GM18861 (cell line): ENCODE measurements around the gene RBKS.

Experiments
- ATAC-seq: cut with Tn5 transposase; IDR thresholded peaks from one replicate; pipeline ENCODE4 v1.9.1; 2021; ENCODE audit not compliant: unreplicated experiment

The RBKS gene

GRCh38 chr2:27803046-27803445 is 87.1 kb downstream of the RBKS start:
- no peak for ATAC-seq

DNA sequence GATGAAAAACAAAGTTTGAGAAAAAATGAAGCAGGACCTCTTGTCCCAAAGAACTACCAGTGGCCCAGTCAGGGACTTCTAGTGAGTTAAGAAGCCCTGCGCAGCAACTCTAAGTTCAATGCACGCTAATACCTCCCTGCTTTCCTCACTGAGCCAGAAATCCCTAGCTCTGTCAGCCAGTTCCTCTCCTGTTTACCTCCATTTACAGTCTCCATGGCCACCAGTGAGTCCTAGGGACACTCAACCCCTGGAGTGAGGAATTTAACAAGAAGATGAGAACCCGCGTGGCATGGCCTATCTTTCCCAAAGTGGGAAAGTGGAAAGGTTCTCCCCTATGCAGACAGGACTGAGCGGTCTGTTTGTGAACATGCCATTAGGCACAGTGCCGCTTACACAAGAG is 87.6 kb downstream of the RBKS start:
- no peak for ATAC-seq

GRCh38 chr2:27800856-27801255 is 89.3 kb downstream of the RBKS start:
- no peak for ATAC-seq

DNA sequence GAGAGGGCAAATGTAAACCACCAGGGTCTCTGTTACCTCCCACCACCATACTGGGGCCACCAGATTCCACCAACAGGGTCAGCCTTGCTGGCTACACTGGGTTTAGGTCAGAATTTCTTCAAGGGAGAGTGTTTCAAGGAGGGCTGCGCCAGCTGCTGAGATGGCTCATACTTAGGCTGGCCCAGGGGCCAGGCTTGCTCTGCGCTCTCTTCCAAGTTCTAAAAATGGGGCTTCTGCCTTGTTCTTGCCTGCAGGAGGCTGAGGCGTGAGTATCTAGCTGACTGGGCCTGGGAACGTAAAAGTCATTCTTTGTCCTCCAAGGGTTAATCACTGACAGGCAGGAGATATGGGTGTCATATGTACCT is 90.6 kb downstream of the RBKS start:
- no peak for ATAC-seq

DNA sequence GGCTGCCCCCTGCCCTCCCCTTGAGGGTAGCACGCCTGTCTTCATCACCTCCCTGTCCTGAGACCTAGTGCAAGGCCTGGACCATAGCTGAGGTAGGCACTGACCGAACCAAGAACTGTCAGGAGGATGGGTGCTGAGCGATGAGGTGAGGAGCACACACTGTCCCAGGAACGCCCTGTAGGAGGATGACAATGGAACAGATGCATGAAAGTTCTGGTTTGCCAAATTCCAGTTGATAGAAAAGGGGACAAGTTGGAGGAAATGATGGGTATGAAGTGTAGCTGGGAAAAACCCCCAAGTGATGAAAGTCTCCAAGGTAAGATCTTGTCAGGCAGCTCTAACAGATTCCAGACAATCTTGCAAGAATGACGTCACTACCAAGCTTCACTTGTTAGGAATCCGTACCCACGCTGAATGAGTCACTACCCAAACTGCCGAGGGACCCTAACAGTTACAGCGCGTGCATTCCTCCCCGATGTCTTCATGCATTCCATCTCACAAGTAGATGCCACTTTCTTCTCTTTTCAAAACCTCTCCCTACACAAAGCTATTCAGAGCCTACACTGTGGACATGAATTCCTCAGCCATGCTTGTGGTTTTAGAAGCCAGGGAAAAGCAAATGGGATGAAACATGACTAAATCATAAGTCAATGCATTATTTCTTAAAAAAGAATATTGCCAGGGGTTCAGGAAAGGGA is 91.1 kb downstream of the RBKS start:
- no peak for ATAC-seq

GRCh38 chr2:27798486-27798885 is 91.7 kb downstream of the RBKS start:
- ATAC-seq: no peak

- ATAC-seq: no peak
Measured at GRCh38 chr2:27797841-27798240, 92.3 kb downstream of the RBKS start.

DNA sequence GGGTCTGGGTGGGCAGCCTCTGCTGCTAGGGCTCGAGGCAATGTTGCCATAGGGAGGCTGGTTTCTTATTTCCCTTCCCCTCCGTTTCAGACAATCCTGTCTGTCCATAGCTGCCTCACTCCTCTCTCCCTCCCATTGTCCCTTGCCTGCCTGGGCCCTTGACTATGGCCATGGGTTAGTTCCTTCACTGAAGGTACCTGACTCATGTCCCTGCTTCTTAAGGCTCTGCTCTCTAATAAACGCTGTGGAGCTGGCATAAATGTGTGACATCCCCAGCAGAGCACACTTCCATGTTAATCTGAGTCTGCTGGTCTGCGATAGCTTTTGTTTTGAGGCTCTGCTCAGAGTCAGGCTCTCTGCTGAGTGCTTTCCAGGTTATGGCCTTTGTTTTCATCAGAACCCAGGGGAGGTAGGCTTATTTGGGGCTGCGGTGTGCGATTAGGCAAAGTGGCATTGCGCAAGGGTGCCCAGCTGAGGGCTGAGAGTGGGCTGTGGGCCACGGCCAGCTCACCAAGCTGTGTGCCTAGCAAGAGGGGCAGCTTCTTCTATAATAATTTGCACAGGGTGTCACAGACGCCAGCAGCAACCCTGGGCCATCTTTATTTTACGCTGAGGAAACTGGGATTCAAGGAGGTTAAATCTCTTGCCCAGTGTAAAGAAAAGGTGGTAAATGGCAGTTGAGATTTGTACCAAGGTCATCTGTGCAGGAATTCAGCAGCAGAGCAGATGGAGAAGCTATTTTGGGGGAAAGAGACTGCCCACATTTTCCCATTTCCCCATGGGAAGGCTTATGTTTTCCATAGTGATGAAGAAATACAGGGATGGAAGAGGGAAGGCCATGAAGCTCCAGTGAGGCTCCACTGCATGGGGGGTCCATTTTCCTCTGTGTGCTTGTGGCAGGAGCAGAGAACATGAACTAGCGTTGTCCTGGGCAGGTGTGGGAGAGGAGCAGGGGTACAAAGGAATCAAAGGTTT is 93.1 kb downstream of the RBKS start:
- no peak for ATAC-seq

- ATAC-seq: no peak
Measured at GRCh38 chr2:27795868-27796277, 94.3 kb downstream of the RBKS start.

DNA sequence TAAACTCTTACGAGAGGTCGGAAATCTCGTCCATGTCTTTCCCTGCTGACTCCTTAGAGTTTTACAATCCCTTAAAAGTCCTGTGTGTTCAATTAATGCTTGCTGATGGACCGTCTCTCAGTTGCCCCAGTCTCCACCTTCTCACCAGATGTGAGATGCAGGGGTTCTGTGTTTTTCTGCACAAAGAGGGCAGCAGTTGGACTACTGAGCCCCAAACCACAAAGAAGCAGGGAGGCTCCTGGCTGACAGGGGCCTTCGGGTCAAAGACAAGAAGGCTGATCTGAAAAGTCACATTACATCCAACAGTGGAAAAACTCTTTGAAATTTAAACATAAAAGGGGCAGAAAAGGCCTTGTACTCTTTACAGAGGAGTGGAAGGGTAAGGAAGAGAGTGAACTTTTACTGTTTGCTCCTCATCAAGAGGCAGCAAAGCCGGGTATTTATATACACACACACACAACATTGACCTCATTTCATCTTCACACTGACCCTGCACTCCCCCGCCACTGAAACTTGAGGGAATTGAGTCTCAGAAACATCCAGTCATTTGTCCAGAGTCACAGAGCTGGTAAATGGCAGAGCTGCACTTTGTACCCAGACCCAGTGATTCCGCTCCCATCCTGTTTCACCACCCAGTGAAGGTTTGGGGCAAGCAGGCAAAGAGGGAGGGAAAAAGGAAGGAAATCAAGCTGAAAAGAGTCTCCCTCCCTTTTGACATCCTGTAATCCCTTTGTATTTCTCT is 94.9 kb downstream of the RBKS start:
- no peak for ATAC-seq

GRCh38 chr2:27792759-27793158 is 97.4 kb downstream of the RBKS start:
- no peak for ATAC-seq

DNA sequence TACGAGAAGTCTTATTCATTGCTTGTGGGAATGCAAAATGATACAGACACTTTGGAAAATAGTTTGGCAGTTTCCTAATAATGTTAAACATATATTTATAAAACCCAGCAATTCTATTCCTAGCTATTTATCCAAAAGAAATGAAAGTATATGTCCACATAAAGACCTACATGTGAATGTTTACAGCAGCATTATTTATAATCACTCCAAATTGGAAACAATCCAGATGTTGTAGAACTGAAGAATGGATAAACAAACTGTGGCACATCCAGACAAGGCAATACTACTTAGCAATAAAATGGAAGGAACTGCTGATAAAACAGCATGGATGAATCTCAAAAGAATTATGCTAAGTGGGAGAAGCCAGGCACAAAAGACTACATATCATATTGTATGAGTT is 99.4 kb downstream of the RBKS start:
- ATAC-seq: no peak

- ATAC-seq: no peak
Measured at GRCh38 chr2:27782701-27783100, 107.5 kb downstream of the RBKS start.

GRCh38 chr2:27781496-27781895 is 108.7 kb downstream of the RBKS start:
- no peak for ATAC-seq

DNA sequence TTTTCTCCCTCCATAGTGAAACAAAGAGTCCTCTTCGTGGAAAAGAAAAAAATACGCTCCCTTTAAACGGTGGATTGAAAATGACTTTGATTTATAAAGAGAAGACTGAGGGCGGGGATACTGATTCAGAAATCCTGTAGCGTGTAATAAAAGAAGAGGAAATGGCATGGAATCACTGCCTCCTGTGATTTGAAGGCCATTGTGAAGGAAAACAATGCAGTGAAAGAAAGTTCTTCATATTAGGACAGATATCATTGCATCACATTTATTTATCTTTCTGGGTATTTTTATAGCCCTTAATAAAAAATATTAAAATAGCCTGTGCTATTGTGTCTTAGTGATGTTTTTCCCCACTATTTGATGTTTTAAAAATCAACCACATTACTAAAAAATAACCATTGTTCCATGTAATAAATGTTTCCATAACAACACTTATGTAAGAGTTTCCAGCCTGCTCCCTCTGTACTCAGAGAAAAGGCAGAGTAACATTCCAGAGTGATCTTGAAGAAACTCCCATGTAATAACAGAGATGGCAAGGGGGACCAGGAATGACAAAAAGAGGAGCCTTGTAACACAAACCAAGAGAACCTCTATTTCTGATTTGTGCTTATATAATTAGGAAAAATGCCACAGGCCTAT is 110.7 kb downstream of the RBKS start:
- ATAC-seq: no peak

DNA sequence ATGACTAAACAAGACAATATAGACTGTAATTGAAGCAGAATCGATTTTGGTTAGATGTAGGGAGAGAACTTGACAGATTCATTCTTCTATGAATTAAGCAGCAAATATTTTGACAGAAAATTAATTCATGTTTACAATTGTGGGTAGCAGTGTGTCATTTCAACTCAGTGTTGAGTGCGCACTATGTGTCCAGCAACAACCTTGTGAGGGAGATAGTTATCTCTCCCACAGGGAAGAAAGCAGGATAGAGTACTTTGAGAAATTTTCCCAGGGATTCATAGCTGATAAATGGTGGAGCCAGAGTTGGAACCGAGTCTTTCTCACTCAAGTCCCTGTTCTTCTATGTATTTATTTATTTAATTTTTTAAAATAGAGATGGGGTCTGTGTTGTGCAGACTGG is 113.5 kb downstream of the RBKS start:
- ATAC-seq: no peak

DNA sequence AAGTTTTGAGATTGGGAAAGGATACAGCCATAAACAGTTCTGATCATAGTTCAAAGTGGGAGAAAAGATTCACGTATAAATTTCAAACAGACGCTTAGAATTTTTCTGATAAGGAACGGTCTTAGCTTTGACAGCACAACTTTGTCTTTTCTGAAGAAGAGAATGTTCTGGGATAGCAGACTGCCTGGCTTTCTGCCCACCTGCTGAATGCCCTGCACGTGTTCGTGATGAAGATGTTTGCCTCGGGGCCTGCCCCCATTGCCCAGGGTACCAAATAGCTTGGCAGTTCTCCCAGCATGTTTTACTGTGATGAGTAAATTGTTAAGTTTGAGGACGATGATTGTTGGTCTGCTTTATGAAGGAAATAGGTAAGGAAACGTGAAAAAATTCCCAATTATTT is 114.1 kb downstream of the RBKS start:
- ATAC-seq: no peak

GRCh38 chr2:27773959-27774358 is 116.2 kb downstream of the RBKS start:
- no peak for ATAC-seq

DNA sequence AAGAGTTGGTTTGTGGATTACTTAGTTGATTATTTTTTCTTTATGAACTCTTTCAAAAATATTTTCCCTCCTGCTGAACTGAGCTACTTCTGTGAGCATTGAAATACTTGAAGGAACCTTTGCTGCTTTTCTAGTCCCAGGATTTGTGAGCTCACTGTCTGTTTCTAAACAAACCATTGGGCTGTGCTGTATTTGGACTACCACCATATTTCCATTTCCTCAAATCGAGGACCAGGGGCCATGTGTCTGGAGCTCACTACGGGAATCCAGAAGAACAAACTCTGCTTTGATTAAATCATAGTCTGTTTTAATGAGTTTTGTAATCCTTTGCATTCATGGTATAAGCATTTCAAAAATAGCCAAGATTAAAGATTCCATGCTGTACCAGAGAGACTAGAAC is 117.4 kb downstream of the RBKS start:
- ATAC-seq: no peak

GRCh38 chr2:27771548-27772335 is 118.4 kb downstream of the RBKS start, which contains the start of gene MRPL33:
Gene MRPL33, plus strand, starts transcription at chr2:27771719. Its CDS starts 59 bp downstream, at chr2:27771778.
- ATAC-seq: peak; percentile 83
